ENCODE results near the gene IGF1R.

The IGF1R gene

GRCh38 chr15:98845138-98845884 lies 197.0 kb downstream of the IGF1R start:
- Histone ChIP-seq H3K79me2 (ENCODE audit: insufficient read depth, low read depth) (peaks cover 17% of the 10 kb centered on the region; the same call in 1 of the 2 replicates), H3K27me3 (ENCODE audit: insufficient read depth, low read depth) (no peaks in the 10 kb centered on the region), H3K4me1 (ENCODE audit: low read depth, poor library complexity, severe bottlenecking) (peaks cover 18% of the 10 kb centered on the region), H3K4me2 (no peak overlapping the region), H3K27ac (no peak overlapping the region), H3K9ac (no peak overlapping the region), H3K4me3 (IDR thresholded peaks at IDR 0.05; ENCODE audit: insufficient read depth, low read depth, low read length) (no peak overlapping the region), H3K36me3 (ENCODE audit: insufficient read depth) (no peaks in the 10 kb centered on the region), H2AFZ (ENCODE audit: low read depth) (no peak overlapping the region), H4K20me1 (ENCODE audit: insufficient read depth) (no peaks in the 10 kb centered on the region)
- TF ChIP-seq CTCF (conservative IDR thresholded peaks at IDR 0.05; ENCODE audit: low read depth, low read length): no peak

GRCh38 chr15:98850961-98851572 lies 202.7 kb downstream of the IGF1R start:
- H3K27ac ChIP-seq: peak overlapping the region; percentile 84
- H3K9ac ChIP-seq: peak overlapping the region; percentile 78
- H3K27me3 ChIP-seq (ENCODE audit: insufficient read depth, low read depth): no peaks in the 10 kb centered on the region
- peak overlapping the region; percentile 48; the same call in 1 of the 2 replicates for H2AFZ ChIP-seq (ENCODE audit: low read depth)
- peaks cover 48% of the 10 kb centered on the region for H3K4me1 ChIP-seq (ENCODE audit: low read depth, poor library complexity, severe bottlenecking)
- H3K79me2 ChIP-seq (ENCODE audit: insufficient read depth, low read depth): peaks cover 49% of the 10 kb centered on the region; the same call in 1 of the 2 replicates
- H3K4me3 ChIP-seq (IDR thresholded peaks at IDR 0.05; ENCODE audit: insufficient read depth, low read depth, low read length): no peak overlapping the region
- peak; percentile 57 for TF ChIP-seq CTCF (conservative IDR thresholded peaks at IDR 0.05; ENCODE audit: low read depth, low read length)
- no peaks in the 10 kb centered on the region for H4K20me1 ChIP-seq (ENCODE audit: insufficient read depth)
- H3K4me2 ChIP-seq: peak overlapping the region; percentile 83
- no peaks in the 10 kb centered on the region for H3K36me3 ChIP-seq (ENCODE audit: insufficient read depth)

DNA sequence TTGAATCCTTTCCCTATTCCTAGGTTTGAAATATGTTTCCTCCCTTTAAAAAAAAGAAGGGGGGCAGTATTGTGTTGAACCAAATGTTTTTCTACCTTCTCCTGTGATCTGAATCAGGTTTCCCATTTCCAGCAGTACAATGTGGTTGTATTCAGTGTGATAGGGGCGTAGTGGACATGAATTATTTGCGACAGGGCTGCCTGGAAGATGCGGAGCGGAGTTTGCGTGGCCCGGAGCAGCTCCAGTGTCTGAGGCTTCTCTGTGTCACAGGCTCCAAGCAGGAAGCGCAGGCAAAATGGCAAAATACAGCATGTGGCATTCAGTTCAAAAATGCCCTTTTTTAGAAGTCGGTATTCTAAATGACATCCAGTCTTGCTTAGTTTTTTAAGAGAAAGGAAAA lies 204.8 kb downstream of the IGF1R start:
- Histone ChIP-seq H3K4me1 (ENCODE audit: low read depth, poor library complexity, severe bottlenecking) (peaks cover 48% of the 10 kb centered on the region), H3K4me2 (peak overlapping the region; percentile 83), H2AFZ (ENCODE audit: low read depth) (peak overlapping the region; percentile 48; the same call in 1 of the 2 replicates), H3K27me3 (ENCODE audit: insufficient read depth, low read depth) (no peaks in the 10 kb centered on the region), H3K4me3 (IDR thresholded peaks at IDR 0.05; ENCODE audit: insufficient read depth, low read depth, low read length) (peak overlapping the region; percentile 36), H3K9ac (peak overlapping the region; percentile 78), H3K27ac (peak overlapping the region; percentile 84), H3K79me2 (ENCODE audit: insufficient read depth, low read depth) (peaks cover 47% of the 10 kb centered on the region; the same call in 1 of the 2 replicates), H4K20me1 (ENCODE audit: insufficient read depth) (no peaks in the 10 kb centered on the region), H3K36me3 (ENCODE audit: insufficient read depth) (no peaks in the 10 kb centered on the region)
- TF ChIP-seq CTCF (conservative IDR thresholded peaks at IDR 0.05; ENCODE audit: low read depth, low read length): no peak

DNA sequence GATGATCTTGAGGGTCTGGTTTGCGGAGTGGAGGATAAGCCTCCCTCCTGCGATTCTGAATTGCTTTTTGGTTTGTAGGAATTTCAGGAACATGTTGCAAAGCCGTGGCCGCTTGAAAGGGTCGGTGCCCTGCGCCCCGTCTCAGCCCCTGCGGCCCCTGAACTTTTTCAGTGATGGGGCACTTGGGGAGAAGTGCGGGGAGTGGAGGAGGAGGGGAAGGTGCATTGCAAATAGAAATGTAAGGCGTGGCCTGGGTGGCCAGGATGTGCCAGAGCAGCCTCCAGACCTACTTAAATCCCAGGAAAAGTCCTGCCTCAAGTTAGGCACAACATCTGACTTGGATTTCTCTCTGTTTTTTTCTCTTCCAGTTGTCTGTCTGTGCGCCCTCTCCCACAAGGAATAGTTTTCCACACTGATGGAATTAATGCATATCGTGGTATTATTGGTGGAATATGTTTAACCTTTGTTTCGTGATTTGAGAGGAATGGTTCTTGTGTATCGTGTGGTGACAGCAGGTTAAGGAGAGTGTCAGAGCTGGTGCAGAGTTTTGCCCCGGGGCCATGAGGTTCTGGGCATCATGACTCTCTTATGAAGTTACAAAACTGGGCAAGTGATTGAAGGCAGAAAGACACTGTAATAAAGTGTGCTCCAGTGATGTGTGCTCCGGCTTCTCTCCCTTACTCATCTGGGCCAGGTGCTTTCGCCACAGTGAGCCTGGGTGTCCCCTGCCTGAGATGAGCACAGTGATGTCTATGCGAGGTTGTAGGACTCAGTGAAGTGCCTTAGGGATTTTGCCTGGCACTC lies 205.5 kb downstream of the IGF1R start:
- Histone ChIP-seq H3K79me2 (ENCODE audit: insufficient read depth, low read depth) (peaks cover 50% of the 10 kb centered on the region; the same call in 1 of the 2 replicates), H3K4me1 (ENCODE audit: low read depth, poor library complexity, severe bottlenecking) (peaks cover 45% of the 10 kb centered on the region)

More for the DNA sequence above, 205.5 kb downstream of the IGF1R start:
- H3K27ac ChIP-seq: peak overlapping the region; percentile 84
- H3K27me3 ChIP-seq (ENCODE audit: insufficient read depth, low read depth): no peaks in the 10 kb centered on the region
- no peak overlapping the region for H3K4me3 ChIP-seq (IDR thresholded peaks at IDR 0.05; ENCODE audit: insufficient read depth, low read depth, low read length)
- no peak overlapping the region for H2AFZ ChIP-seq (ENCODE audit: low read depth)
- H3K4me2 ChIP-seq: peak overlapping the region; percentile 83
- H4K20me1 ChIP-seq (ENCODE audit: insufficient read depth): no peaks in the 10 kb centered on the region
- H3K9ac ChIP-seq: peak overlapping the region; percentile 78; the same call in 1 of the 2 replicates
- H3K36me3 ChIP-seq (ENCODE audit: insufficient read depth): no peaks in the 10 kb centered on the region
- TF ChIP-seq CTCF (conservative IDR thresholded peaks at IDR 0.05; ENCODE audit: low read depth, low read length): no peak

Measured in KMS-11 (cell line).